ENCODE measurements around the gene TCIRG1. TPM values are rescaled to one million over a fixed set of nuclear protein-coding genes. Genes with fewer than 3 reads are reported as not detected.
A peak's percentile ranks its signal among the peaks of the same experiment; 100 is the strongest.
"Not testable (repeated sequence)": the region's sequence is repeated elsewhere in the genome, so short reads cannot be mapped to it uniquely, and the experiment has no call there.

TCIRG1 gene
- total RNA-seq, 5 donors from 2014 or later (not counting 1 experiment from before 2014, with no cell fraction given), result 184 to 292 (median 246) TPM

GRCh38 chr11:67995129-67995528 is 43.7 kb upstream of the TCIRG1 start:
- H3K27ac ChIP-seq (ENCODE audit: low read length); H3K36me3 ChIP-seq (ENCODE audit: control insufficient read depth in 2 of 2, extremely low read depth in 1 of 2, insufficient read depth in 1 of 2, low read length in 1 of 2); H3K36me3 Mint-ChIP-seq; CTCF ChIA-PET; ATAC-seq (replicated peaks in 1 of 4); H3K4me3 ChIP-seq (ENCODE audit: control insufficient read depth in 1 of 2, extremely low read depth in 1 of 2, low read length in 1 of 2); H3K4me3 Mint-ChIP-seq; H3K27me3 ChIP-seq (replicated peaks in 1 of 2; ENCODE audit: control insufficient read depth in 2 of 2, extremely low read depth in 1 of 2, insufficient read depth in 2 of 2, low read length in 1 of 2); H3K27ac Mint-ChIP-seq; H3K27me3 Mint-ChIP-seq; POLR2A ChIA-PET; DNase-seq; H3K9me3 ChIP-seq; H3K9me3 Mint-ChIP-seq: not testable (repeated sequence)
- H3K4me1 Mint-ChIP-seq, result peaks cover 18 to 28% (median 27%) of the 10 kb centered on the region in 3 donors
- H3K4me1 ChIP-seq (ENCODE audit: control insufficient read depth in 1 of 2, extremely low read depth in 1 of 2, insufficient read depth in 2 of 2, low read length in 2 of 2), result peaks cover 2 to 42% of the 10 kb centered on the region in 2 experiments
- WGBS (ENCODE audit: insufficient coverage), result 100% methylated on average over 2 of the region's 3 CpGs

GRCh38 chr11:67995579-67995978 is 43.2 kb upstream of the TCIRG1 start:
- H3K4me3 ChIP-seq (ENCODE audit: control insufficient read depth in 1 of 2, extremely low read depth in 1 of 2, low read length in 1 of 2); H3K9me3 ChIP-seq; H3K4me3 Mint-ChIP-seq; H3K36me3 Mint-ChIP-seq; H3K27me3 ChIP-seq (replicated peaks in 1 of 2; ENCODE audit: control insufficient read depth in 2 of 2, extremely low read depth in 1 of 2, insufficient read depth in 2 of 2, low read length in 1 of 2); H3K9me3 Mint-ChIP-seq; CTCF ChIA-PET; H3K27ac Mint-ChIP-seq; ATAC-seq (replicated peaks in 1 of 4); DNase-seq; H3K27me3 Mint-ChIP-seq; POLR2A ChIA-PET; H3K27ac ChIP-seq (ENCODE audit: low read length); H3K36me3 ChIP-seq (ENCODE audit: control insufficient read depth in 2 of 2, extremely low read depth in 1 of 2, insufficient read depth in 1 of 2, low read length in 1 of 2): not testable (repeated sequence)
- H3K4me1 ChIP-seq (ENCODE audit: control insufficient read depth in 1 of 2, extremely low read depth in 1 of 2, insufficient read depth in 2 of 2, low read length in 2 of 2), result peaks cover 2 to 42% of the 10 kb centered on the region in 2 experiments
- 87% methylated on average over 6 of the region's 14 CpGs for WGBS (ENCODE audit: insufficient coverage)
- peaks cover 18 to 29% (median 28%) of the 10 kb centered on the region in 3 donors for H3K4me1 Mint-ChIP-seq

GRCh38 chr11:67996051-67996450 is 42.8 kb upstream of the TCIRG1 start:
- H3K4me1 Mint-ChIP-seq, result peaks cover 18 to 29% (median 28%) of the 10 kb centered on the region in 3 donors
- DNase-seq (no peak), ATAC-seq (replicated peaks in 1 of 4) (no peak)
- POLR2A ChIA-PET, result no interaction called here
- Histone ChIP-seq H3K9me3 (no peaks in the 10 kb centered on the region), H3K4me1 (ENCODE audit: control insufficient read depth in 1 of 2, extremely low read depth in 1 of 2, insufficient read depth in 2 of 2, low read length in 2 of 2) (peaks cover 2 to 39% of the 10 kb centered on the region in 2 experiments), H3K27me3 (replicated peaks in 1 of 2; ENCODE audit: control insufficient read depth in 2 of 2, extremely low read depth in 1 of 2, insufficient read depth in 2 of 2, low read length in 1 of 2) (no peaks in the 10 kb centered on the region), H3K36me3 (ENCODE audit: control insufficient read depth in 2 of 2, extremely low read depth in 1 of 2, insufficient read depth in 1 of 2, low read length in 1 of 2) (peaks cover 0 to 6% of the 10 kb centered on the region in 2 donors), H3K4me3 (ENCODE audit: control insufficient read depth in 1 of 2, extremely low read depth in 1 of 2, low read length in 1 of 2) (no peak overlapping the region), H3K27ac (ENCODE audit: low read length) (no peak overlapping the region)
- no peak overlapping the region for H3K4me3 Mint-ChIP-seq
- CTCF ChIA-PET, result no interaction called here
- no peaks in the 10 kb centered on the region for H3K36me3 Mint-ChIP-seq
- no peaks in the 10 kb centered on the region for H3K9me3 Mint-ChIP-seq
- peaks cover 0 to 1% of the 10 kb centered on the region in 2 donors for H3K27me3 Mint-ChIP-seq
- no peak overlapping the region for H3K27ac Mint-ChIP-seq
- WGBS (ENCODE audit: insufficient coverage), result no CpG with 5 or more reads among the region's 13 CpGs

- Mint-ChIP-seq H3K4me1 (peaks cover 18 to 29% (median 27%) of the 10 kb centered on the region in 3 donors), H3K27ac (no peak overlapping the region), H3K9me3 (no peaks in the 10 kb centered on the region), H3K27me3 (peaks cover 0 to under 1% of the 10 kb centered on the region in 2 donors), H3K4me3 (no peak overlapping the region), H3K36me3 (no peaks in the 10 kb centered on the region)
- peaks cover 2 to 37% of the 10 kb centered on the region in 2 experiments for H3K4me1 ChIP-seq (ENCODE audit: control insufficient read depth in 1 of 2, extremely low read depth in 1 of 2, insufficient read depth in 2 of 2, low read length in 2 of 2)
- H3K4me3 ChIP-seq (ENCODE audit: control insufficient read depth in 1 of 2, extremely low read depth in 1 of 2, low read length in 1 of 2), result no peak overlapping the region
- no peak overlapping the region for H3K27ac ChIP-seq (ENCODE audit: low read length)
- CTCF ChIA-PET, result no interaction called here
- 89% methylated on average over 41 of the region's 41 CpGs for WGBS (ENCODE audit: insufficient coverage)
- peak in 9 of 35 experiments; percentile 12 to 48 (median 26) for DNase-seq
- POLR2A ChIA-PET, result no interaction called here
- no peaks in the 10 kb centered on the region for H3K9me3 ChIP-seq
- peaks cover 0 to 6% of the 10 kb centered on the region in 2 donors for H3K36me3 ChIP-seq (ENCODE audit: control insufficient read depth in 2 of 2, extremely low read depth in 1 of 2, insufficient read depth in 1 of 2, low read length in 1 of 2)
- H3K27me3 ChIP-seq (replicated peaks in 1 of 2; ENCODE audit: control insufficient read depth in 2 of 2, extremely low read depth in 1 of 2, insufficient read depth in 2 of 2, low read length in 1 of 2), result no peaks in the 10 kb centered on the region
- ATAC-seq (replicated peaks in 1 of 4), result peak in 1 of 4 experiments; percentile 67
Observed at GRCh38 chr11:67996622-67997474, 42.0 kb upstream of the TCIRG1 start.

GRCh38 chr11:67997475-67997921 is 41.3 kb upstream of the TCIRG1 start:
- no peak for ATAC-seq (replicated peaks in 1 of 4)
- Mint-ChIP-seq H3K27ac (no peak overlapping the region), H3K9me3 (no peaks in the 10 kb centered on the region), H3K36me3 (no peaks in the 10 kb centered on the region), H3K27me3 (no peaks in the 10 kb centered on the region), H3K4me1 (peaks cover 18 to 34% (median 30%) of the 10 kb centered on the region in 3 donors), H3K4me3 (no peak overlapping the region)
- no peaks in the 10 kb centered on the region for H3K9me3 ChIP-seq
- H3K4me1 ChIP-seq (ENCODE audit: control insufficient read depth in 1 of 2, extremely low read depth in 1 of 2, insufficient read depth in 2 of 2, low read length in 2 of 2), result peaks cover 2 to 38% of the 10 kb centered on the region in 2 experiments
- no peak for DNase-seq
- ChIA-PET POLR2A (no interaction called here), CTCF (no interaction called here)
- H3K27me3 ChIP-seq (replicated peaks in 1 of 2; ENCODE audit: control insufficient read depth in 2 of 2, extremely low read depth in 1 of 2, insufficient read depth in 2 of 2, low read length in 1 of 2), result no peaks in the 10 kb centered on the region
- no peak overlapping the region for H3K4me3 ChIP-seq (ENCODE audit: control insufficient read depth in 1 of 2, extremely low read depth in 1 of 2, low read length in 1 of 2)
- WGBS (ENCODE audit: insufficient coverage), result 86% methylated on average over 28 of the region's 29 CpGs
- no peak overlapping the region for H3K27ac ChIP-seq (ENCODE audit: low read length)
- H3K36me3 ChIP-seq (ENCODE audit: control insufficient read depth in 2 of 2, extremely low read depth in 1 of 2, insufficient read depth in 1 of 2, low read length in 1 of 2), result peaks cover 0 to 6% of the 10 kb centered on the region in 2 donors

GRCh38 chr11:67998150-67999045 is 40.4 kb upstream of the TCIRG1 start:
- Histone ChIP-seq H3K27ac (ENCODE audit: low read length) (no peak overlapping the region), H3K4me3 (ENCODE audit: control insufficient read depth in 1 of 2, extremely low read depth in 1 of 2, low read length in 1 of 2) (no peak overlapping the region), H3K27me3 (replicated peaks in 1 of 2; ENCODE audit: control insufficient read depth in 2 of 2, extremely low read depth in 1 of 2, insufficient read depth in 2 of 2, low read length in 1 of 2) (no peaks in the 10 kb centered on the region), H3K36me3 (ENCODE audit: control insufficient read depth in 2 of 2, extremely low read depth in 1 of 2, insufficient read depth in 1 of 2, low read length in 1 of 2) (peaks cover 0 to 6% of the 10 kb centered on the region in 2 donors), H3K4me1 (ENCODE audit: control insufficient read depth in 1 of 2, extremely low read depth in 1 of 2, insufficient read depth in 2 of 2, low read length in 2 of 2) (peaks cover 2 to 46% of the 10 kb centered on the region in 2 experiments), H3K9me3 (no peaks in the 10 kb centered on the region)
- ChIA-PET POLR2A (interaction anchor here in 1 of 2 donors (0.5 to 0.6 kb wide), 2 partner anchors 276 to 1421 kb away, joined by 3 to 5 read pairs; no protein-coding TSS in a partner anchor), CTCF (interaction anchor here in 1 of 2 donors (0.7 kb wide), 1 partner anchor 1889 kb away, joined by 3 read pairs; no protein-coding TSS in a partner anchor)
- H3K36me3 Mint-ChIP-seq, result no peaks in the 10 kb centered on the region
- H3K4me1 Mint-ChIP-seq, result peaks cover 18 to 40% (median 36%) of the 10 kb centered on the region in 3 donors
- H3K9me3 Mint-ChIP-seq, result no peaks in the 10 kb centered on the region
- DNase-seq (peak in 1 of 35 experiments; percentile 26), ATAC-seq (replicated peaks in 1 of 4) (peak in 2 of 4 experiments; percentile 34 to 39)
- no peaks in the 10 kb centered on the region for H3K27me3 Mint-ChIP-seq
- peak overlapping the region in 1 of 3 donors; percentile 21 for H3K4me3 Mint-ChIP-seq
- WGBS (ENCODE audit: insufficient coverage), result 60% methylated on average over 3 of the region's 9 CpGs
- H3K27ac Mint-ChIP-seq, result peak overlapping the region; percentile 63 to 69

All from T-cell (primary cell).